Suprapubic skin (tissue), 3 donors: ENCODE results near the gene SIL1.

Experiments used
- POLR2A ChIP-seq, 2 donors: fragments of 450-650 bp; IDR thresholded peaks; one replicate each; pipeline ENCODE4 v1.6.1; 2017; ENCODE audit warnings: antibody characterized with exemption in 2 of 2, mild to moderate bottlenecking in 2 of 2, moderate library complexity in 2 of 2
- TF ChIP-seq, protein P1 (sequence below), 2 donors: fragments of 200-600 bp in 1 of 2; fragments of 450-650 bp in 1 of 2; sonication (generic) in 1 of 2; IDR thresholded peaks; one replicate each; pipeline ENCODE4 v1.5.1; 2016 to 2019; ENCODE audit warnings: antibody characterized with exemption in 2 of 2, mild to moderate bottlenecking in 1 of 2, moderate library complexity in 1 of 2

DNA sequence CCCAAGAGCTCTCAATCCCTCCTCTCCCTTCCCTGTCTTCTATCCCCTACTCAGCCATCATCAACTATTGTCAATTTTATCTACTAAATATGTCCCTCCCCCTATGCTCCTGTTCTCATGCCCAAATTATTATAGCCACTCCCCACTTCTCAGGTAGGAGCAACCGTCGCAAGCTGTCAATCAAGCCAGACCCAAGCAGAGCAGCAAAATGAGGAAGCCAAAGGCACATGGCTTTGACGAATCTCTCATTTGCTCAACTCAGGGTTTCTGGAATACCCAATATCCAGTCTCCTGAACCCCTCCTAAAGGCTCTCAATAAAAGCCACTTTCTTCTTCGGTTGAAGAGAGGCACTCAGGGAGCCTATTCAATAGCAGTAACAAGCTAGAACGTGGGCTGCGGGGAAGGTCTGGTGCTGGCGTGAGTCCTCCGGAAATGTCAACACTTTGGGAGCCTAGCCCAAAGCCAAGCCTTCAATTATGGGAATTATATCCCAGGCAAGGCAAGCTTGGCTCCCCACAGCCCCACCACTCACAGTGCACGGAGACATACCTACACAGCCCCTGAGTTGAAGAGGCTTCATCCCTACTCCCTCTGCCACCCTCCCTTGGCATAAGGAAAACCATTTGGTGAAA lies 47.7 kb downstream of the SIL1 start:
- TF ChIP-seq, protein P1, sequence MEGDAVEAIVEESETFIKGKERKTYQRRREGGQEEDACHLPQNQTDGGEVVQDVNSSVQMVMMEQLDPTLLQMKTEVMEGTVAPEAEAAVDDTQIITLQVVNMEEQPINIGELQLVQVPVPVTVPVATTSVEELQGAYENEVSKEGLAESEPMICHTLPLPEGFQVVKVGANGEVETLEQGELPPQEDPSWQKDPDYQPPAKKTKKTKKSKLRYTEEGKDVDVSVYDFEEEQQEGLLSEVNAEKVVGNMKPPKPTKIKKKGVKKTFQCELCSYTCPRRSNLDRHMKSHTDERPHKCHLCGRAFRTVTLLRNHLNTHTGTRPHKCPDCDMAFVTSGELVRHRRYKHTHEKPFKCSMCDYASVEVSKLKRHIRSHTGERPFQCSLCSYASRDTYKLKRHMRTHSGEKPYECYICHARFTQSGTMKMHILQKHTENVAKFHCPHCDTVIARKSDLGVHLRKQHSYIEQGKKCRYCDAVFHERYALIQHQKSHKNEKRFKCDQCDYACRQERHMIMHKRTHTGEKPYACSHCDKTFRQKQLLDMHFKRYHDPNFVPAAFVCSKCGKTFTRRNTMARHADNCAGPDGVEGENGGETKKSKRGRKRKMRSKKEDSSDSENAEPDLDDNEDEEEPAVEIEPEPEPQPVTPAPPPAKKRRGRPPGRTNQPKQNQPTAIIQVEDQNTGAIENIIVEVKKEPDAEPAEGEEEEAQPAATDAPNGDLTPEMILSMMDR (IDR thresholded peaks at IDR 0.05) = no peak
- TF ChIP-seq POLR2A (IDR thresholded peaks at IDR 0.05) = no peak
